ENCODE measurements around the gene KIAA1210. TPM values are rescaled to one million over a fixed set of nuclear protein-coding genes. Genes with fewer than 3 reads are reported as not detected.

Gene KIAA1210
- total and polyA plus RNA-seq, 2 of the 4 experiments (the other 2 are of a cell fraction) = not detected

- Histone ChIP-seq H2BK20ac (ENCODE audit: low read depth, low read length) (no peak overlapping the region), H2AK5ac (ENCODE audit: low read depth, low read length) (no peak overlapping the region), H2AK9ac (replicated peaks; ENCODE audit: low read depth, low read length, poor library complexity) (no peak overlapping the region), H3K79me1 (ENCODE audit: low read depth in 1 of 2, low read length in 2 of 2) (no peaks in the 10 kb centered on the region), H3K9me3 (ENCODE audit: control insufficient read depth, insufficient read depth, low read length) (no peaks in the 10 kb centered on the region), H3K18ac (ENCODE audit: low read depth, low read length) (no peak overlapping the region), H2AFZ (replicated peaks; ENCODE audit: low read length, poor library complexity) (no peak overlapping the region), H3K23ac (ENCODE audit: low read depth, low read length) (no peak overlapping the region), H2BK5ac (ENCODE audit: low read depth, low read length, poor library complexity, severe bottlenecking) (no peak overlapping the region), H4K5ac (ENCODE audit: low read depth, low read length) (no peak overlapping the region), H3K4me1 (ENCODE audit: control insufficient read depth, insufficient read depth, low read length) (no peaks in the 10 kb centered on the region), H3K36me3 (ENCODE audit: control insufficient read depth, insufficient read depth, low read length) (no peaks in the 10 kb centered on the region), H3K9ac (ENCODE audit: low read depth, low read length) (no peak overlapping the region), H3K4me3 (ENCODE audit: insufficient read depth, low read depth, low read length) (no peak overlapping the region), H3K27me3 (ENCODE audit: control insufficient read depth, insufficient read depth, low read length) (peaks cover 3% of the 10 kb centered on the region; the same call in 1 of the 2 replicates), H3K27ac (ENCODE audit: insufficient read depth, low read length) (no peak overlapping the region), H3K56ac (ENCODE audit: extremely low read depth, insufficient read depth, low read length) (no peak overlapping the region), H2BK15ac (ENCODE audit: low read depth, low read length) (no peak overlapping the region), H4K20me1 (ENCODE audit: insufficient read depth, low read length) (no peaks in the 10 kb centered on the region), H3K9me1 (ENCODE audit: insufficient read depth, low read length) (no peaks in the 10 kb centered on the region), H2BK120ac (ENCODE audit: low read depth, low read length) (no peak overlapping the region), H3K4ac (ENCODE audit: low read depth, low read length) (no peak overlapping the region), H3K4me2 (ENCODE audit: low read depth, low read length) (no peak overlapping the region), H4K91ac (ENCODE audit: insufficient read depth, low read depth, low read length) (no peak overlapping the region), H4K8ac (ENCODE audit: low read depth in 2 of 2, low read length in 2 of 2) (no peak overlapping the region), H3K14ac (replicated peaks; ENCODE audit: low read depth, low read length) (no peak overlapping the region)
- intact Hi-C loops (cut with micrococcal nuclease) (no loop called here), in situ Hi-C loops (cut with MboI; ENCODE audit: low sequenced_read_pairs) (no loop called here), dilution Hi-C loops (cut with HindIII; ENCODE audit: low sequenced_read_pairs, unreplicated experiment) (no loop called here)
- ChIA-PET CTCF (no interaction called here), POLR2A (ENCODE audit: unreplicated experiment) (no interaction called here)
- no peak for TF ChIP-seq CHD1 (IDR thresholded peaks at IDR 0.05; ENCODE audit: low read depth, low read length)
- no peak for TF ChIP-seq FOS (IDR thresholded peaks at IDR 0.05; ENCODE audit: low read depth, low read length)
- no peak for TF ChIP-seq RFX5 (IDR thresholded peaks at IDR 0.05; ENCODE audit: low read depth, low read length)
- TF ChIP-seq CEBPB (IDR thresholded peaks at IDR 0.05; ENCODE audit: low read depth, low read length) = no peak
- TF ChIP-seq POLR2A (IDR thresholded peaks at IDR 0.05; ENCODE audit: low read depth, low read length) = no peak
- no peak for TF ChIP-seq RAD21 (IDR thresholded peaks at IDR 0.05; ENCODE audit: low read length)
- TF ChIP-seq USF2 (IDR thresholded peaks at IDR 0.05; ENCODE audit: low read depth, low read length) = no peak
- TF ChIP-seq MXI1 (IDR thresholded peaks at IDR 0.05; ENCODE audit: borderline replicate concordance, low read depth, low read length) = no peak
- TF ChIP-seq MAZ (IDR thresholded peaks at IDR 0.05; ENCODE audit: borderline replicate concordance, low read depth, low read length) = no peak
- no peak for TF ChIP-seq CTCF (conservative IDR thresholded peaks at IDR 0.05; ENCODE audit: low read depth, low read length)
- TF ChIP-seq NFE2L2 (IDR thresholded peaks at IDR 0.05; ENCODE audit: low read depth, low read length) = no peak
- TF ChIP-seq RCOR1 (IDR thresholded peaks at IDR 0.05; ENCODE audit: insufficient replicate concordance, low read length) = no peak
- no peak for ATAC-seq (ENCODE audit: low read depth)
- no peak for DNase-seq
- WGBS, 2 experiments (ENCODE audit: extremely low coverage in 2 of 2, insufficient read length in 1 of 2) = 29% methylated on average over 1 of the region's 2 CpGs; no CpG with 5 or more reads in 1 of the 2 experiments
- no TSS peak for BruUV-seq (replicated peaks)
These were observed 40.5 kb upstream of the KIAA1210 start for GRCh38 chrX:119168104-119168503.

All from IMR-90 (cell line).